Keratinocyte (primary cell): ENCODE data around the gene TREM2. TPM values are rescaled to one million over a fixed set of nuclear protein-coding genes. Genes with fewer than 3 reads are reported as not detected.

ENCODE experiments used
- DNase-seq: peaks from one replicate; pipeline ENCODE4 v3.0.0-alpha.2; 2011; ENCODE audit warnings: low read depth, missing footprints, low spot score
- FAIRE-seq: peaks from 2 replicates; lab custom pipeline; 2011; peaks lifted over from hg19 to GRCh38; lab: Jason Lieb, UNC
- H2AFZ ChIP-seq: 2 replicates; pipeline ENCODE4 v1.6.0; 2012; ENCODE audit warnings: low read length, control low read depth, inconsistent platforms; ENCODE audit not compliant: control insufficient read depth
- H3K27ac ChIP-seq: 2 replicates; pipeline ENCODE4 v1.5.1; 2011; ENCODE audit warnings: low read length; ENCODE audit not compliant: control insufficient read depth, insufficient read depth
- H3K27me3 ChIP-seq: 3 replicates; pipeline ENCODE4 v1.6.0; 2011; ENCODE audit warnings: low read length; ENCODE audit not compliant: control insufficient read depth, insufficient read depth; ENCODE audit errors: extremely low read depth
- H3K36me3 ChIP-seq, 2 experiments: 2 replicates in 1 of 2; 3 replicates in 1 of 2; pipeline ENCODE4 v1.5.1; 2011; ENCODE audit warnings: low read length in 2 of 2, mild to moderate bottlenecking in 1 of 2; ENCODE audit not compliant: control insufficient read depth in 2 of 2, insufficient read depth in 2 of 2; ENCODE audit errors: extremely low read depth in 1 of 2
- H3K4me1 ChIP-seq: 3 replicates; pipeline ENCODE4 v1.5.1; 2011; ENCODE audit warnings: low read length; ENCODE audit not compliant: control insufficient read depth, insufficient read depth; ENCODE audit errors: extremely low read depth
- H3K4me2 ChIP-seq: 3 replicates; pipeline ENCODE4 v1.6.0; 2011; ENCODE audit warnings: low read depth, low read length; ENCODE audit not compliant: control insufficient read depth, insufficient read depth; ENCODE audit errors: extremely low read depth
- H3K4me3 ChIP-seq, 3 experiments: fragments of 200-600 bp in 1 of 3; sonication (generic) in 1 of 3; 2 replicates in 2 of 3; 3 replicates in 1 of 3; pipeline ENCODE4 v1.5.1; 2011 to 2016; ENCODE audit warnings: low read length in 3 of 3, mild to moderate bottlenecking in 3 of 3, control low read depth in 2 of 3, inconsistent platforms in 1 of 3, low read depth in 1 of 3, mixed read lengths in 1 of 3, mixed run types in 1 of 3, moderate library complexity in 1 of 3; ENCODE audit not compliant: control insufficient read depth in 2 of 3, insufficient read depth in 2 of 3; ENCODE audit errors: extremely low read depth in 1 of 3
- H3K79me2 ChIP-seq: 2 replicates; pipeline ENCODE4 v1.6.0; 2012; ENCODE audit warnings: low read length; ENCODE audit not compliant: control insufficient read depth, insufficient read depth
- H3K9ac ChIP-seq: 3 replicates; pipeline ENCODE4 v1.6.0; 2011; ENCODE audit warnings: low read length; ENCODE audit not compliant: control insufficient read depth, insufficient read depth; ENCODE audit errors: extremely low read depth
- H3K9me1 ChIP-seq: 3 replicates; pipeline ENCODE4 v1.6.0; 2011; ENCODE audit warnings: low read length; ENCODE audit not compliant: control insufficient read depth, insufficient read depth; ENCODE audit errors: extremely low read depth
- H3K9me3 ChIP-seq: 2 replicates; pipeline ENCODE4 v1.5.1; 2012; ENCODE audit warnings: low read depth, low read length; ENCODE audit not compliant: control insufficient read depth
- H4K20me1 ChIP-seq: 3 replicates; pipeline ENCODE4 v1.6.0; 2011; ENCODE audit warnings: low read length; ENCODE audit not compliant: control insufficient read depth, insufficient read depth; ENCODE audit errors: extremely low read depth
- CTCF ChIP-seq, 3 experiments: IDR thresholded peaks in 1 of 3; conservative IDR thresholded peaks in 1 of 3; optimal IDR thresholded peaks in 1 of 3; 2 replicates in 2 of 3; 3 replicates in 1 of 3; pipeline versions ENCODE3 to v1.5.1; 2011; ENCODE audit warnings: low read length in 3 of 3, mild to moderate bottlenecking in 3 of 3, moderate library complexity in 2 of 3, control low read depth in 1 of 3, inconsistent platforms in 1 of 3; ENCODE audit not compliant: insufficient read depth in 2 of 3; ENCODE audit errors: extremely low read depth in 1 of 3
- EZH2 ChIP-seq: IDR thresholded peaks from one replicate; pipeline ENCODE4 v1.6.1; 2012; ENCODE audit warnings: inconsistent platforms, mild to moderate bottlenecking, low read length, moderate library complexity
- dilution Hi-C: fragments of 300-500 bp; cut with MboI; formaldehyde crosslinking; loops from one replicate; pipeline ENCODE4 v1.7.0; 2020; ENCODE audit warnings: low sequenced_read_pairs; ENCODE audit not compliant: extremely low pct_ligation_motif_present
- polyA plus RNA-seq, 5 experiments: library from polyadenylated mRNA; depleted of rRNA in 3 of 5; stranded (reverse) in 3 of 5; stranded (forward) in 1 of 5; unstranded in 1 of 5; fragments of >200 nt; gene quantifications; 1 replicate in 1 of 5; 2 replicates in 3 of 5; 3 replicates in 1 of 5; pipeline versions ENCODE4 v1.2.1 to v1.2.3, GENCODE V29; 2011 to 2012; ENCODE audit warnings: missing spikeins in 2 of 5, low read depth in 1 of 5, low replicate concordance in 1 of 5

Gene TREM2
- polyA plus RNA-seq, 1 donor (not counting 4 experiments of a cell fraction or from before 2014, with no cell fraction given) = 4.0 TPM

GRCh38 chr6:41201764-41202173, 38.9 kb upstream of the TREM2 start:
- H3K9me1 ChIP-seq = no peaks in the 10 kb centered on the region
- no peak for TF ChIP-seq CTCF (optimal IDR thresholded peaks at IDR 0.05 in 1 of 3, IDR thresholded peaks at IDR 0.05 in 1 of 3, conservative IDR thresholded peaks at IDR 0.05 in 1 of 3; ENCODE audit: extremely low read depth in 1 of 3, insufficient read depth in 2 of 3, low read length in 3 of 3)
- no peak for TF ChIP-seq EZH2
- peaks cover 9% of the 10 kb centered on the region for H3K4me1 ChIP-seq
- H3K27ac ChIP-seq = no peak overlapping the region
- dilution Hi-C loops = no loop called here
- H3K79me2 ChIP-seq = no peaks in the 10 kb centered on the region
- no peak overlapping the region for H3K4me2 ChIP-seq
- H3K9me3 ChIP-seq = no peaks in the 10 kb centered on the region
- no peaks in the 10 kb centered on the region for H3K36me3 ChIP-seq
- FAIRE-seq = no peak
- no peaks in the 10 kb centered on the region for H4K20me1 ChIP-seq
- H3K9ac ChIP-seq = no peak overlapping the region
- no peak overlapping the region for H3K4me3 ChIP-seq
- no peaks in the 10 kb centered on the region for H3K27me3 ChIP-seq
- H2AFZ ChIP-seq = no peak overlapping the region
- DNase-seq = no peak

- H3K9me1 ChIP-seq = no peaks in the 10 kb centered on the region
- no peaks in the 10 kb centered on the region for H3K9me3 ChIP-seq
- FAIRE-seq (no peak), DNase-seq (no peak)
- dilution Hi-C loops = no loop called here
- peak within 1 kb of the TSS; percentile 44 for H3K4me2 ChIP-seq
- H3K36me3 ChIP-seq = no peaks in the 10 kb centered on the region
- TF ChIP-seq EZH2 = no peak
- TF ChIP-seq CTCF (optimal IDR thresholded peaks at IDR 0.05 in 1 of 3, IDR thresholded peaks at IDR 0.05 in 1 of 3, conservative IDR thresholded peaks at IDR 0.05 in 1 of 3; ENCODE audit: extremely low read depth in 1 of 3, insufficient read depth in 2 of 3, low read length in 3 of 3) = no peak
- peak within 1 kb of the TSS; percentile 31 for H2AFZ ChIP-seq
- H3K27ac ChIP-seq = no peak within 1 kb of the TSS
- H4K20me1 ChIP-seq = no peaks in the 10 kb centered on the region
- H3K4me1 ChIP-seq = peaks cover 9% of the 10 kb centered on the region
- H3K9ac ChIP-seq = no peak within 1 kb of the TSS
- H3K79me2 ChIP-seq = no peaks in the 10 kb centered on the region
- H3K4me3 ChIP-seq = no peak within 1 kb of the TSS
- no peaks in the 10 kb centered on the region for H3K27me3 ChIP-seq
These were observed 38.2 kb upstream of the TREM2 start, which contains the start of gene TREML2 for GRCh38 chr6:41200901-41201763. Gene TREML2 (minus strand): TSS chr6:41201149. CDS start chr6:41201008, 141 bp downstream.
